GM18519 (cell line): Measurements from ENCODE around the gene FXYD6.
"Not testable (repeated sequence)": the region's sequence is repeated elsewhere in the genome, so short reads cannot be mapped to it uniquely, and the experiment has no call there.

Experiments used
- ATAC-seq: cut with Tn5 transposase; IDR thresholded peaks from one replicate; pipeline ENCODE4 v1.9.1; 2021; ENCODE audit warnings: mild to moderate bottlenecking, moderate library complexity; ENCODE audit not compliant: unreplicated experiment, low FRiP score

FXYD6 gene

GRCh38 chr11:117876341-117877119, at the start of gene FXYD6:
Gene FXYD6, minus strand, starts transcription at chr11:117876658. Its CDS starts 33,882 bp downstream, at chr11:117842776.
- ATAC-seq: no peak

- not testable (repeated sequence) for ATAC-seq
Observed at GRCh38 chr11:117926166-117926565, 49.7 kb upstream of the FXYD6 start.

GRCh38 chr11:117925198-117925925, 48.9 kb upstream of the FXYD6 start:
- no peak for ATAC-seq

GRCh38 chr11:117924631-117925170, 48.2 kb upstream of the FXYD6 start:
- ATAC-seq: no peak

- no peak for ATAC-seq
Observed at GRCh38 chr11:117923773-117924172, 47.3 kb upstream of the FXYD6 start.

- ATAC-seq: no peak
Observed at GRCh38 chr11:117923275-117923674, 46.8 kb upstream of the FXYD6 start.

GRCh38 chr11:117921893-117922292, 45.4 kb upstream of the FXYD6 start:
- no peak for ATAC-seq

GRCh38 chr11:117921456-117921855, 45.0 kb upstream of the FXYD6 start:
- no peak for ATAC-seq

- ATAC-seq: no peak
Observed at GRCh38 chr11:117919781-117920221, 43.3 kb upstream of the FXYD6 start.

GRCh38 chr11:117919341-117919740, 42.9 kb upstream of the FXYD6 start:
- no peak for ATAC-seq

- ATAC-seq: no peak
Observed at GRCh38 chr11:117918366-117919255, 42.2 kb upstream of the FXYD6 start.

- ATAC-seq: no peak
Observed at GRCh38 chr11:117917591-117918151, 41.2 kb upstream of the FXYD6 start.

- no peak for ATAC-seq
Observed at GRCh38 chr11:117916956-117917355, 40.5 kb upstream of the FXYD6 start.

- ATAC-seq: no peak
Observed at GRCh38 chr11:117915672-117916235, 39.3 kb upstream of the FXYD6 start.

GRCh38 chr11:117914991-117915618, 38.6 kb upstream of the FXYD6 start:
- no peak for ATAC-seq

GRCh38 chr11:117914398-117914761, 37.9 kb upstream of the FXYD6 start:
- no peak for ATAC-seq

- ATAC-seq: no peak
Observed at GRCh38 chr11:117913736-117914397, 37.4 kb upstream of the FXYD6 start.

- ATAC-seq: no peak
Observed at GRCh38 chr11:117912497-117912896, 36.0 kb upstream of the FXYD6 start.

GRCh38 chr11:117911694-117912093, 35.2 kb upstream of the FXYD6 start:
- ATAC-seq: no peak
